Body of pancreas (tissue), 4 donors: ENCODE results near the gene NIPAL4. TPM values are rescaled to one million over a fixed set of nuclear protein-coding genes. Genes with fewer than 3 reads are reported as not detected.
A peak's percentile ranks its signal among the peaks of the same experiment; 100 is the strongest.
"Not testable (repeated sequence)": the region's sequence is repeated elsewhere in the genome, so short reads cannot be mapped to it uniquely, and the experiment has no call there.

ENCODE experiments used
- ATAC-seq: fragments of 150-250 bp; one replicate; pipeline ENCODE4 v1.9.1; 2016
- DNase-seq, 4 donors: peaks; one replicate each; pipeline ENCODE4 v3.0.0-alpha.2; 2019
- H3K27ac ChIP-seq, 4 donors: fragments of 200-600 bp; sonication (generic); 1 replicate in 3 of 4; 2 replicates in 1 of 4; pipeline versions ENCODE4 v1.5.1 to v1.6.1; 2016 to 2019; ENCODE audit warnings: mild to moderate bottlenecking in 1 of 4, mixed read lengths in 1 of 4, moderate library complexity in 1 of 4
- H3K27me3 ChIP-seq, 2 donors: fragments of 200-600 bp; sonication (generic); one replicate each; pipeline ENCODE4 v1.6.0; 2016; ENCODE audit warnings: mild to moderate bottlenecking in 1 of 2
- H3K36me3 ChIP-seq, 2 donors: fragments of 200-600 bp; sonication (generic); replicated peaks in 1 of 2; 2 replicates each; pipeline ENCODE4 v1.5.1; 2016; ENCODE audit warnings: low read depth in 2 of 2; ENCODE audit not compliant: insufficient read depth in 1 of 2
- H3K4me1 ChIP-seq: fragments of 200-600 bp; sonication (generic); one replicate; pipeline ENCODE4 v1.6.0; 2016
- H3K4me3 ChIP-seq, 2 donors: fragments of 200-600 bp; sonication (generic); 1 replicate in 1 of 2; 2 replicates in 1 of 2; pipeline ENCODE4 v1.5.1; 2016 to 2019
- H3K9me3 ChIP-seq, 3 donors: fragments of 200-600 bp; sonication (generic); 1 replicate in 2 of 3; 2 replicates in 1 of 3; pipeline ENCODE4 v1.5.1; 2016
- CTCF ChIP-seq, 7 experiments: fragments of 450-650 bp in 4 of 7; fragments of 200-600 bp in 3 of 7; sonication (generic) in 3 of 7; IDR thresholded peaks; one replicate each; pipeline ENCODE4 v1.5.1; 2016 to 2019; ENCODE audit warnings: antibody characterized with exemption in 7 of 7
- POLR2A ChIP-seq, 3 donors: fragments of 450-650 bp; IDR thresholded peaks; one replicate each; pipeline ENCODE4 v1.6.1; 2016; ENCODE audit warnings: antibody characterized with exemption in 3 of 3, mild to moderate bottlenecking in 2 of 3
- WGBS, 2 donors: methylation state at CpG; one replicate each; pipeline ENCODE4 v1.1.5; 2017; 5-methylcytosine and 5-hydroxymethylcytosine counted together
- intact Hi-C: fragments of 100-400 bp; cut with DNase I; formaldehyde crosslinking; loops from one replicate; pipeline ENCODE4 v1.15.1; 2023
- total RNA-seq, 2 donors: library from RNA; depleted of rRNA; stranded (reverse); fragments of >200 nt; gene quantifications; one replicate each; pipeline ENCODE4 v1.1.0, GENCODE V29; 2016

Gene NIPAL4
- total RNA-seq, 2 donors from 2014 or later: not detected

DNA sequence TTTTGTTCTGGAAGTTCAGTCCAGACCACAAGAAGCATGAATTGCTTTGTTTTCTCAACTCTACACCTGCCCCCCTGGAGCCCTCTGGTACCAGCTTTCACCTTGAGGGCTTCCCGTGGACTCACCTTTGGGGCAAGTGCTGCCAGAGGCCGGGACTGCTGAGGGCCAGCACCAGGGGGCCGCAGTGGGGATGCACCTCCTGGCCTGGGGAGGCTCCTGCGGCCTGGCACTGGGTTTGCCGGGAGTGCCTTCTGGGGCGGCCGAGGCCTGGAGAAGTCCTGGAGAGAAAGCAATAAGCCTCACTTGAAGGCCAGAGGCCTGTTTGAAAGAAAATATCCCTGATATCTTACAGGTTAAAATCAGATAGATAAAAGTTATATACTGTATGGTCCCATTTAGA lies 21.7 kb downstream of the NIPAL4 start:
- no peak for ATAC-seq
- WGBS, 2 donors: 89% methylated on average over 7 of the region's 7 CpGs
- no peaks in the 10 kb centered on the region for H3K9me3 ChIP-seq
- no peak for DNase-seq
- peaks cover 5% of the 10 kb centered on the region for H3K4me1 ChIP-seq
- H3K4me3 ChIP-seq: no peak overlapping the region
- no peak for TF ChIP-seq POLR2A (IDR thresholded peaks at IDR 0.05)
- no peak for TF ChIP-seq CTCF (IDR thresholded peaks at IDR 0.05)
- H3K27ac ChIP-seq: no peak overlapping the region
- no peaks in the 10 kb centered on the region for H3K36me3 ChIP-seq
- H3K27me3 ChIP-seq: no peaks in the 10 kb centered on the region
- intact Hi-C loops: no loop called here

GRCh38 chr5:157482702-157483101 lies 22.7 kb downstream of the NIPAL4 start:
- H3K27me3 ChIP-seq, H3K4me3 ChIP-seq, intact Hi-C loops, ATAC-seq, DNase-seq, H3K36me3 ChIP-seq, H3K9me3 ChIP-seq, H3K27ac ChIP-seq: not testable (repeated sequence)
- 93 to 95% methylated on average over 2 of the region's 2 CpGs for WGBS, 2 donors
- H3K4me1 ChIP-seq: peaks cover 13% of the 10 kb centered on the region

DNA sequence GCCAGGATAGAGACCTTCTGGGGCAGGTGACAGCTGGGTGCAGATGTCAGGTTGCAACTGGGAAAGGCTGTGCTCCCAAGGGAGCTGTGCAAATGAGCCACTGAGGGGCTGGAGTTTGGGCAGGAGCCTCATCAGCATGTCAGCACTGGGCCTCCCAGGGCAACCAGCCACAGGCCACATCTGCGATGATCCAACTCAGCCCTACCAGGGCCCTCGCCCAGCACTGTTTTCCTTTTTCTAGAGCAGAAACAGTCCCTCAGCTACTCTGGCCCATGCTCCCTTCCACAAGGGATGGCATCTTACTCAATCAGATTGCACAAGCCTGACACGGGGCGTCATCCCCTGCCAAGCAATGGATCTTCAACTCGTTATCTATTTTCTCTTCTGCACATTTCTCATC lies 24.8 kb downstream of the NIPAL4 start:
- ATAC-seq (peak; percentile 24), DNase-seq (no peak)
- intact Hi-C loops: no loop called here
- no peaks in the 10 kb centered on the region for H3K36me3 ChIP-seq
- H3K4me1 ChIP-seq: peaks cover 13% of the 10 kb centered on the region
- no peak overlapping the region for H3K27ac ChIP-seq
- no peaks in the 10 kb centered on the region for H3K9me3 ChIP-seq
- H3K27me3 ChIP-seq: no peaks in the 10 kb centered on the region
- TF ChIP-seq POLR2A (IDR thresholded peaks at IDR 0.05) (no peak), CTCF (IDR thresholded peaks at IDR 0.05) (no peak)
- no peak overlapping the region for H3K4me3 ChIP-seq
- WGBS, 2 donors: 84 to 93% methylated on average over 5 of the region's 5 CpGs

DNA sequence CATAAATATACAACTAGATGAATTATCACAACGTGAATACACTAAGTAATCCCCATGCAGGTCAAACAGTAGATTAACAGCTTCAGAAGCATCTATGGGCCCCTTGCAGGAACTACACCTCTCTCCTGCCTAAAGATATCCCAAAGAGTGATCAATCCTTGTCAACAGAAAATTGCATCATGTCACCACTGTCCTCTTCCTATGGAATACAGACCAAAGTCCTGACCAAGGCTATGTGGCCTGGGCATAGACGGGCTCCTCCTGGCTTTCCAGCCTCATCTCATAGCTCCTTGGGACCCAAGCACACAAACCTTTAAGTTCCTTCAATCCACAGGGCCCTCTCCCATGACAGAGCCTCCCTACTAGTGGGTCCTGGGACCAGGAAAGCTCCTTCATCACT lies 25.3 kb downstream of the NIPAL4 start:
- Histone ChIP-seq H3K36me3 (no peaks in the 10 kb centered on the region), H3K4me1 (peaks cover 13% of the 10 kb centered on the region), H3K4me3 (no peak overlapping the region), H3K9me3 (no peaks in the 10 kb centered on the region), H3K27ac (no peak overlapping the region), H3K27me3 (no peaks in the 10 kb centered on the region)
- intact Hi-C loops: no loop called here
- TF ChIP-seq POLR2A (IDR thresholded peaks at IDR 0.05): no peak
- no peak for TF ChIP-seq CTCF (IDR thresholded peaks at IDR 0.05)
- DNase-seq (no peak), ATAC-seq (no peak)
- 89% methylated on average over 2 of the region's 2 CpGs for WGBS, 2 donors

- ATAC-seq (no peak), DNase-seq (no peak)
- H3K9me3 ChIP-seq: no peaks in the 10 kb centered on the region
- no peak for TF ChIP-seq CTCF (IDR thresholded peaks at IDR 0.05)
- TF ChIP-seq POLR2A (IDR thresholded peaks at IDR 0.05): no peak
- H3K36me3 ChIP-seq: no peaks in the 10 kb centered on the region
- peaks cover 13% of the 10 kb centered on the region for H3K4me1 ChIP-seq
- H3K27me3 ChIP-seq: no peaks in the 10 kb centered on the region
- H3K27ac ChIP-seq: no peak overlapping the region
- intact Hi-C loops: no loop called here
- H3K4me3 ChIP-seq: no peak overlapping the region
- 90 to 100% methylated on average over 3 of the region's 3 CpGs for WGBS, 2 donors
Measured at GRCh38 chr5:157485811-157486210, 25.8 kb downstream of the NIPAL4 start.
